ENCODE data around the gene TMEM126A. TPM values are rescaled to one million over a fixed set of nuclear protein-coding genes. Genes with fewer than 3 reads are reported as not detected.
"Not testable (repeated sequence)": the region's sequence is repeated elsewhere in the genome, so short reads cannot be mapped to it uniquely, and the experiment has no call there.

Gene TMEM126A
- total RNA-seq, 1 donor from 2014 or later: 6.8 TPM

DNA sequence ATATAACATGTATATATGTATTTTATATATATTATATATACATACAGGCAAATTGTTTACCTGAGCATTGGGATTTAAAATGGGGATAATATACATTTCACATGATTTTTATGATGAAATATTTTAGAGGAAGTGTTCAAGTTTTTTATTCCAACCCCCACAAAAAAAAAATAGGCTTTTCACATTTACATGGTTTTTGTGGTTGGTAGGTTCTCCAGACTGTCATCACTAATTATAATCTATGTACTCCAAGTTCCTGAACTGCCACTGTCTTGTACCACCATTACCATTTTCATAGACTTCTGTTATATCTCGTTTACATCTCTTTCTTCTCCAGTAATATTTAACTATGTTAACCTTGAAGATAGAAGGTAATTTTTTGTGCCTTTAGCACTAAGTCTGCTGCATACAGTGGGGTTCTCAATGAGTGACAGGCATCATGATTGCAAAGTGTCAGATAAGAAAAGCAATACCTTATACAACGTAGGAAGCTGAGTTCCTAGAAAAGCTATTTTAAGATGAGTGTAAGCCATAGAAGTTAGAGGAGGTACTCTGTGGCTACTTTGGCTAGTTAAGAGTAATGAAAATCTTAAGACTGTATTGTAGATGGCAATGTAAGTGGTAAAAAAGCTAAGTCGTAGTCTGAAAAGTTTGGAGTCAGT lies 5.2 kb downstream of the TMEM126A start:
- H3K4me1 ChIP-seq: peaks cover 3 to 10% of the 10 kb centered on the region in 2 donors
- intact Hi-C loops (cut with DNase I): no loop called here
- no peak overlapping the region for H3K4me3 ChIP-seq
- H3K27me3 ChIP-seq: no peaks in the 10 kb centered on the region
- no peak overlapping the region for H3K27ac ChIP-seq
- DNase-seq (ENCODE audit: low spot score in 2 of 2): no peak
- TF ChIP-seq, protein P1, sequence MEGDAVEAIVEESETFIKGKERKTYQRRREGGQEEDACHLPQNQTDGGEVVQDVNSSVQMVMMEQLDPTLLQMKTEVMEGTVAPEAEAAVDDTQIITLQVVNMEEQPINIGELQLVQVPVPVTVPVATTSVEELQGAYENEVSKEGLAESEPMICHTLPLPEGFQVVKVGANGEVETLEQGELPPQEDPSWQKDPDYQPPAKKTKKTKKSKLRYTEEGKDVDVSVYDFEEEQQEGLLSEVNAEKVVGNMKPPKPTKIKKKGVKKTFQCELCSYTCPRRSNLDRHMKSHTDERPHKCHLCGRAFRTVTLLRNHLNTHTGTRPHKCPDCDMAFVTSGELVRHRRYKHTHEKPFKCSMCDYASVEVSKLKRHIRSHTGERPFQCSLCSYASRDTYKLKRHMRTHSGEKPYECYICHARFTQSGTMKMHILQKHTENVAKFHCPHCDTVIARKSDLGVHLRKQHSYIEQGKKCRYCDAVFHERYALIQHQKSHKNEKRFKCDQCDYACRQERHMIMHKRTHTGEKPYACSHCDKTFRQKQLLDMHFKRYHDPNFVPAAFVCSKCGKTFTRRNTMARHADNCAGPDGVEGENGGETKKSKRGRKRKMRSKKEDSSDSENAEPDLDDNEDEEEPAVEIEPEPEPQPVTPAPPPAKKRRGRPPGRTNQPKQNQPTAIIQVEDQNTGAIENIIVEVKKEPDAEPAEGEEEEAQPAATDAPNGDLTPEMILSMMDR (IDR thresholded peaks at IDR 0.05): no peak
- H3K36me3 ChIP-seq: peaks cover 3 to 43% of the 10 kb centered on the region in 2 donors
- H3K9me3 ChIP-seq: no peaks in the 10 kb centered on the region

DNA sequence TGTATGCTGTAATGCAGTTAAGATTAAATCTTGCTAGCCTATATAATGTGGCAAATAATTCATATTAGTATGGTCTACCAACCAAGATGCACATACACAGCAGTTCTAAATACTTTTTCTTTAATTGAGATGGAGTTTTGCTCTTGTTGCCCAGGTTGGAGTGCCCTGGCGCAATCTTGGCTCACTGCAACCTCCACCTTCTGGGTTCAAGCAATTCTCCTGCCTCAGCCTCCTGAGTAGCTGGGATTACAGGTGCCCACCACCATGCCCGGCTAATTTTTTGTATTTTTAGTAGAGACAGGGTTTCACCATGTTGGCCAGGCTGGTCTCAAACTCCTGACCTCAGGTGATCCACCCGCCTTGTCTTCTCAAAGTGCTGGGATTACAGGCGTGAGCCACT lies 6.6 kb downstream of the TMEM126A start:
- not testable (repeated sequence) for DNase-seq (ENCODE audit: low spot score in 2 of 2)

DNA sequence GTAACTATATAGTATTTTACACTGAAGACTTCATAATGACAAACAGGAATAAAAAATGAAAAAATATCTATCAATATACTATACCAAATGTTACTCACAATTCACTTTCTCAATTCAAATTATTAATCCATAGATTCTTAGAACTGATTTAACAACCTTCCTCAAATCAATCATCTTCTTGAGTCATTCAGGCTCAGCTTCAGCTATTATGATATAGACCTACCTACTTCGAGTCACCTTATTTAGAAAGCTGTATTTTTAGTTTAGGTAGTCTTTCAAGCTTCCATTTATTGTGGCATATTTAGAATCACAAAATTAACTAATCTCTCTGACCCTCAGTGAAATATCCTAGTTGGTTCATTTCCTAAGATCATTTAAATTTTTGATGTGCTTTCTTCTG lies 9.0 kb downstream of the TMEM126A start:
- Histone ChIP-seq H3K4me1 (peaks cover 0 to 15% of the 10 kb centered on the region in 2 donors), H3K9me3 (no peaks in the 10 kb centered on the region), H3K36me3 (peaks cover 7 to 55% of the 10 kb centered on the region in 2 donors), H3K4me3 (no peak overlapping the region), H3K27ac (no peak overlapping the region), H3K27me3 (no peaks in the 10 kb centered on the region)
- TF ChIP-seq, protein P1 (IDR thresholded peaks at IDR 0.05): no peak
- DNase-seq (ENCODE audit: low spot score in 2 of 2): no peak
- intact Hi-C loops (cut with DNase I): no loop called here

More for the DNA sequence above, 6.6 kb downstream of the TMEM126A start:
- H3K27me3 ChIP-seq; intact Hi-C loops (cut with DNase I); H3K4me1 ChIP-seq; H3K9me3 ChIP-seq; H3K4me3 ChIP-seq; H3K27ac ChIP-seq: not testable (repeated sequence)
- peaks cover 3 to 45% of the 10 kb centered on the region in 2 donors for H3K36me3 ChIP-seq

DNA sequence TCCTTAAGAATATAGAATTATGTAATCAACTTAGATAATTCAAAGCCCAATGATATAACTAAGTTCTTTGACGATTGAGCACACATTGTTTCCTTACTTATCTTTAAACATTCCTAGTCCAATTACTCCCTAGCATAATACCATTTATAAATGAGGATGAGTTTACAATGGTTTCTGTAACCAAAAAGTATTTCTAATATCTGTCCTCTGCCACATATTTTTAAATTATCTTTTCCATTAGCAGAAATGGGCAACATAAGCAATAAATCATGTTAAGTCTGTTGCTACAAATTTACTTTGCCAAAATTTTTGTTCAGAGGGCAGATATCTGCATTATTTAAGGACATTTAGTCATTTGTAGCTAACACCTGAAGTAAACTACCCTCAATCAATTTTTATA lies 10.4 kb downstream of the TMEM126A start:
- H3K9me3 ChIP-seq: no peaks in the 10 kb centered on the region
- H3K27ac ChIP-seq: no peak overlapping the region
- H3K4me1 ChIP-seq: peaks cover 0 to 27% of the 10 kb centered on the region in 2 donors
- TF ChIP-seq, protein P1 (IDR thresholded peaks at IDR 0.05): no peak
- DNase-seq (ENCODE audit: low spot score in 2 of 2): no peak
- intact Hi-C loops (cut with DNase I): no loop called here
- no peak overlapping the region for H3K4me3 ChIP-seq
- peaks cover 7 to 58% of the 10 kb centered on the region in 2 donors for H3K36me3 ChIP-seq
- no peaks in the 10 kb centered on the region for H3K27me3 ChIP-seq

DNA sequence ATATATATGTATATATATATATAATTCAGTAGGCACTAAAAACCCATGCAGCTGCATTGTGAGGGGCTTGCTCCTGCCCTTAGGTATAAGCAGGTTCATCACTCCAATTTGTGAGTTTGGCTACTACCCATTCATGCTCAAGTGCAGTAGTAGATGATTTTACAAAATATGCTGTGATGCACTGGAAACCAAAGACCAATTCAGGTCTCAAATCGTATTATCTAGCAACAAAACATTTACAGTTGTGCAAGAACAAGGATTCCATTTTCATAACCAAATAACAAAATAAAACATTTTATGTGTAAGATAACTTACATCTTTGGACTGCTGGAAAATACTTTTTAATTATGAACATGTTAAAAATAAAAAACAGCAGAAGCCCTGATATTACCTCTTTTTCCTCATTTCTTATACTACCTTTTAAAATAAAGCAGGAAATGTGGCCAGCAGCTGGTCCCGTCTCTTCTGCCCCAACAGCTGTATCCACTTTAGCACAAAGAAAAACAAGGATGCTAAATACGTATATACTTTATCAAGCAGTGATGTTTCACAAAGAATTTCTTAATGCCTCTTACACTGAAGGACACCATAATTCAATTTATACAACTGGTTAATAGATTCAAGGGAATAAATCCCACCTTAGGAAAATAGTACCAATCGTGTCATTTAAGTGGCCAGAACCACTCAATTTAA lies 14.4 kb downstream of the TMEM126A start:
- no peak for DNase-seq (ENCODE audit: low spot score in 2 of 2)
- Histone ChIP-seq H3K36me3 (peaks cover 4 to 23% of the 10 kb centered on the region in 2 donors), H3K9me3 (no peaks in the 10 kb centered on the region), H3K27me3 (no peaks in the 10 kb centered on the region), H3K4me1 (peaks cover 0 to 27% of the 10 kb centered on the region in 2 donors), H3K4me3 (peak overlapping the region; percentile 74 to 90), H3K27ac (no peak overlapping the region)
- TF ChIP-seq, protein P1 (IDR thresholded peaks at IDR 0.05): no peak
- intact Hi-C loops (cut with DNase I): loop anchor here (10.0 kb wide), 3 partner anchors 193 to 643 kb away; partner anchors contain the start of genes CCDC83, HIKESHI and PICALM

All from ascending aorta (tissue), 2 donors.